PFSK-1 (cell line): Measurements from ENCODE around the gene TRNP1.

ENCODE experiments used
- POLR2AphosphoS5 ChIP-seq: IDR thresholded peaks from 2 replicates; pipeline ENCODE4 v1.6.1; 2012; ENCODE audit warnings: low read depth, mild to moderate bottlenecking, control low read depth, low read length, moderate library complexity
- SIN3A ChIP-seq: IDR thresholded peaks from 2 replicates; pipeline ENCODE4 v1.6.1; 2012; ENCODE audit warnings: mild to moderate bottlenecking, low read length, moderate library complexity, borderline replicate concordance; ENCODE audit not compliant: insufficient read depth
- TAF1 ChIP-seq: IDR thresholded peaks from 2 replicates; pipeline ENCODE4 v1.6.1; 2012; ENCODE audit warnings: low read length, control low read depth, borderline replicate concordance; ENCODE audit not compliant: insufficient read depth
- TF ChIP-seq, protein P1 (sequence below), 2 experiments: IDR thresholded peaks; 2 replicates each; pipeline versions ENCODE4 v1.6.1 to v1.8.0; 2011 to 2012; ENCODE audit warnings: low read depth in 2 of 2, low read length in 2 of 2, control low read depth in 1 of 2, inconsistent platforms in 1 of 2, mild to moderate bottlenecking in 1 of 2, moderate library complexity in 1 of 2; ENCODE audit not compliant: insufficient read depth in 1 of 2

GRCh38 chr1:26965213-26965612 is 28.3 kb upstream of the TRNP1 start:
- TF ChIP-seq SIN3A: no peak
- TF ChIP-seq POLR2AphosphoS5: no peak
- TF ChIP-seq, protein P1, sequence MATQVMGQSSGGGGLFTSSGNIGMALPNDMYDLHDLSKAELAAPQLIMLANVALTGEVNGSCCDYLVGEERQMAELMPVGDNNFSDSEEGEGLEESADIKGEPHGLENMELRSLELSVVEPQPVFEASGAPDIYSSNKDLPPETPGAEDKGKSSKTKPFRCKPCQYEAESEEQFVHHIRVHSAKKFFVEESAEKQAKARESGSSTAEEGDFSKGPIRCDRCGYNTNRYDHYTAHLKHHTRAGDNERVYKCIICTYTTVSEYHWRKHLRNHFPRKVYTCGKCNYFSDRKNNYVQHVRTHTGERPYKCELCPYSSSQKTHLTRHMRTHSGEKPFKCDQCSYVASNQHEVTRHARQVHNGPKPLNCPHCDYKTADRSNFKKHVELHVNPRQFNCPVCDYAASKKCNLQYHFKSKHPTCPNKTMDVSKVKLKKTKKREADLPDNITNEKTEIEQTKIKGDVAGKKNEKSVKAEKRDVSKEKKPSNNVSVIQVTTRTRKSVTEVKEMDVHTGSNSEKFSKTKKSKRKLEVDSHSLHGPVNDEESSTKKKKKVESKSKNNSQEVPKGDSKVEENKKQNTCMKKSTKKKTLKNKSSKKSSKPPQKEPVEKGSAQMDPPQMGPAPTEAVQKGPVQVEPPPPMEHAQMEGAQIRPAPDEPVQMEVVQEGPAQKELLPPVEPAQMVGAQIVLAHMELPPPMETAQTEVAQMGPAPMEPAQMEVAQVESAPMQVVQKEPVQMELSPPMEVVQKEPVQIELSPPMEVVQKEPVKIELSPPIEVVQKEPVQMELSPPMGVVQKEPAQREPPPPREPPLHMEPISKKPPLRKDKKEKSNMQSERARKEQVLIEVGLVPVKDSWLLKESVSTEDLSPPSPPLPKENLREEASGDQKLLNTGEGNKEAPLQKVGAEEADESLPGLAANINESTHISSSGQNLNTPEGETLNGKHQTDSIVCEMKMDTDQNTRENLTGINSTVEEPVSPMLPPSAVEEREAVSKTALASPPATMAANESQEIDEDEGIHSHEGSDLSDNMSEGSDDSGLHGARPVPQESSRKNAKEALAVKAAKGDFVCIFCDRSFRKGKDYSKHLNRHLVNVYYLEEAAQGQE (IDR thresholded peaks at IDR 0.05; ENCODE audit: insufficient read depth in 1 of 2, low read depth in 2 of 2, low read length in 2 of 2): no peak
- no peak for TF ChIP-seq TAF1
